ENCODE results near the gene PANX1. TPM values are rescaled to one million over a fixed set of nuclear protein-coding genes. Genes with fewer than 3 reads are reported as not detected.
A peak's percentile ranks its signal among the peaks of the same experiment; 100 is the strongest.

The PANX1 gene
- total RNA-seq, 1 donor from 2014 or later = 42.1 TPM

GRCh38 chr11:94145431-94145830 is 16.8 kb downstream of the PANX1 start:
- DNase-seq (ENCODE audit: low read depth) = no peak
- Histone ChIP-seq H3K4me2 (ENCODE audit: low read length) (no peak overlapping the region), H3K4me1 (ENCODE audit: insufficient read depth, low read length) (peaks cover 33% of the 10 kb centered on the region), H4K20me1 (ENCODE audit: insufficient read depth, low read length) (peaks cover 89% of the 10 kb centered on the region), H3K79me2 (ENCODE audit: insufficient read depth, low read length) (peaks cover 100% of the 10 kb centered on the region), H3K9me3 (ENCODE audit: insufficient read depth, low read depth, low read length) (no peaks in the 10 kb centered on the region), H3K9ac (ENCODE audit: low read length) (no peak overlapping the region), H3K4me3 (ENCODE audit: insufficient read depth, low read depth, low read length) (no peak overlapping the region), H3K27ac (ENCODE audit: low read depth, low read length) (no peak overlapping the region), H2AFZ (ENCODE audit: low read depth, low read length) (no peak overlapping the region), H3K27me3 (ENCODE audit: insufficient read depth, low read length) (no peaks in the 10 kb centered on the region), H3K36me3 (ENCODE audit: insufficient read depth, low read length) (no peaks in the 10 kb centered on the region)
- Mint-ChIP-seq H3K27me3 (ENCODE audit: low read depth, unreplicated experiment) (no peaks in the 10 kb centered on the region), H3K27ac (ENCODE audit: unreplicated experiment) (no peak overlapping the region), H3K4me1 (ENCODE audit: low read depth, unreplicated experiment) (peaks cover 55% of the 10 kb centered on the region), H3K4me3 (ENCODE audit: unreplicated experiment) (no peak overlapping the region), H3K36me3 (ENCODE audit: low read depth, unreplicated experiment) (peaks cover 5% of the 10 kb centered on the region), H3K9me3 (ENCODE audit: unreplicated experiment) (no peaks in the 10 kb centered on the region)
- TF ChIP-seq EZH2 (IDR thresholded peaks at IDR 0.05; ENCODE audit: insufficient read depth, low read length) (no peak), CTCF (IDR thresholded peaks at IDR 0.05; ENCODE audit: insufficient read depth, low read depth, low read length) (no peak)
- no peak for FAIRE-seq

- no peaks in the 10 kb centered on the region for H3K27me3 Mint-ChIP-seq (ENCODE audit: low read depth, unreplicated experiment)
- H4K20me1 ChIP-seq (ENCODE audit: insufficient read depth, low read length) = peaks cover 92% of the 10 kb centered on the region
- H3K27me3 ChIP-seq (ENCODE audit: insufficient read depth, low read length) = no peaks in the 10 kb centered on the region
- no peak overlapping the region for H3K4me2 ChIP-seq (ENCODE audit: low read length)
- peak overlapping the region; percentile 35 for H3K27ac Mint-ChIP-seq (ENCODE audit: unreplicated experiment)
- peaks cover 100% of the 10 kb centered on the region for H3K79me2 ChIP-seq (ENCODE audit: insufficient read depth, low read length)
- H3K27ac ChIP-seq (ENCODE audit: low read depth, low read length) = no peak overlapping the region
- no peaks in the 10 kb centered on the region for H3K36me3 ChIP-seq (ENCODE audit: insufficient read depth, low read length)
- peaks cover 36% of the 10 kb centered on the region for H3K4me1 ChIP-seq (ENCODE audit: insufficient read depth, low read length)
- TF ChIP-seq EZH2 (IDR thresholded peaks at IDR 0.05; ENCODE audit: insufficient read depth, low read length) (no peak), CTCF (IDR thresholded peaks at IDR 0.05; ENCODE audit: insufficient read depth, low read depth, low read length) (no peak)
- H3K36me3 Mint-ChIP-seq (ENCODE audit: low read depth, unreplicated experiment) = peaks cover 4% of the 10 kb centered on the region
- no peaks in the 10 kb centered on the region for H3K9me3 Mint-ChIP-seq (ENCODE audit: unreplicated experiment)
- no peaks in the 10 kb centered on the region for H3K9me3 ChIP-seq (ENCODE audit: insufficient read depth, low read depth, low read length)
- no peak overlapping the region for H2AFZ ChIP-seq (ENCODE audit: low read depth, low read length)
- peaks cover 56% of the 10 kb centered on the region for H3K4me1 Mint-ChIP-seq (ENCODE audit: low read depth, unreplicated experiment)
- no peak for FAIRE-seq
- H3K9ac ChIP-seq (ENCODE audit: low read length) = no peak overlapping the region
- DNase-seq (ENCODE audit: low read depth) = no peak
- no peak overlapping the region for H3K4me3 Mint-ChIP-seq (ENCODE audit: unreplicated experiment)
- H3K4me3 ChIP-seq (ENCODE audit: insufficient read depth, low read depth, low read length) = no peak overlapping the region
Observed at GRCh38 chr11:94145916-94146315, 17.3 kb downstream of the PANX1 start.

- no peaks in the 10 kb centered on the region for H3K9me3 Mint-ChIP-seq (ENCODE audit: unreplicated experiment)
- no peak for FAIRE-seq
- H3K79me2 ChIP-seq (ENCODE audit: insufficient read depth, low read length) = peaks cover 100% of the 10 kb centered on the region
- H3K4me1 Mint-ChIP-seq (ENCODE audit: low read depth, unreplicated experiment) = peaks cover 64% of the 10 kb centered on the region
- H3K4me1 ChIP-seq (ENCODE audit: insufficient read depth, low read length) = peaks cover 40% of the 10 kb centered on the region
- H4K20me1 ChIP-seq (ENCODE audit: insufficient read depth, low read length) = peaks cover 94% of the 10 kb centered on the region
- no peak for DNase-seq (ENCODE audit: low read depth)
- H3K9ac ChIP-seq (ENCODE audit: low read length) = no peak overlapping the region
- H3K4me3 Mint-ChIP-seq (ENCODE audit: unreplicated experiment) = no peak overlapping the region
- H3K4me2 ChIP-seq (ENCODE audit: low read length) = no peak overlapping the region
- TF ChIP-seq EZH2 (IDR thresholded peaks at IDR 0.05; ENCODE audit: insufficient read depth, low read length) (no peak), CTCF (IDR thresholded peaks at IDR 0.05; ENCODE audit: insufficient read depth, low read depth, low read length) (no peak)
- no peak overlapping the region for H3K27ac ChIP-seq (ENCODE audit: low read depth, low read length)
- H3K27me3 ChIP-seq (ENCODE audit: insufficient read depth, low read length) = no peaks in the 10 kb centered on the region
- peaks cover 4% of the 10 kb centered on the region for H3K36me3 Mint-ChIP-seq (ENCODE audit: low read depth, unreplicated experiment)
- H3K27ac Mint-ChIP-seq (ENCODE audit: unreplicated experiment) = no peak overlapping the region
- H3K36me3 ChIP-seq (ENCODE audit: insufficient read depth, low read length) = no peaks in the 10 kb centered on the region
- H2AFZ ChIP-seq (ENCODE audit: low read depth, low read length) = no peak overlapping the region
- no peaks in the 10 kb centered on the region for H3K27me3 Mint-ChIP-seq (ENCODE audit: low read depth, unreplicated experiment)
- no peak overlapping the region for H3K4me3 ChIP-seq (ENCODE audit: insufficient read depth, low read depth, low read length)
- H3K9me3 ChIP-seq (ENCODE audit: insufficient read depth, low read depth, low read length) = no peaks in the 10 kb centered on the region
Observed at GRCh38 chr11:94147433-94147845, 18.8 kb downstream of the PANX1 start.

Data from astrocyte (in vitro differentiated cells and primary cell).